GM19452 (cell line): ENCODE data around the gene CTSW.

ENCODE experiments used
- ATAC-seq: cut with Tn5 transposase; IDR thresholded peaks from one replicate; pipeline ENCODE4 v1.9.1; 2021; ENCODE audit not compliant: unreplicated experiment

CTSW gene

DNA sequence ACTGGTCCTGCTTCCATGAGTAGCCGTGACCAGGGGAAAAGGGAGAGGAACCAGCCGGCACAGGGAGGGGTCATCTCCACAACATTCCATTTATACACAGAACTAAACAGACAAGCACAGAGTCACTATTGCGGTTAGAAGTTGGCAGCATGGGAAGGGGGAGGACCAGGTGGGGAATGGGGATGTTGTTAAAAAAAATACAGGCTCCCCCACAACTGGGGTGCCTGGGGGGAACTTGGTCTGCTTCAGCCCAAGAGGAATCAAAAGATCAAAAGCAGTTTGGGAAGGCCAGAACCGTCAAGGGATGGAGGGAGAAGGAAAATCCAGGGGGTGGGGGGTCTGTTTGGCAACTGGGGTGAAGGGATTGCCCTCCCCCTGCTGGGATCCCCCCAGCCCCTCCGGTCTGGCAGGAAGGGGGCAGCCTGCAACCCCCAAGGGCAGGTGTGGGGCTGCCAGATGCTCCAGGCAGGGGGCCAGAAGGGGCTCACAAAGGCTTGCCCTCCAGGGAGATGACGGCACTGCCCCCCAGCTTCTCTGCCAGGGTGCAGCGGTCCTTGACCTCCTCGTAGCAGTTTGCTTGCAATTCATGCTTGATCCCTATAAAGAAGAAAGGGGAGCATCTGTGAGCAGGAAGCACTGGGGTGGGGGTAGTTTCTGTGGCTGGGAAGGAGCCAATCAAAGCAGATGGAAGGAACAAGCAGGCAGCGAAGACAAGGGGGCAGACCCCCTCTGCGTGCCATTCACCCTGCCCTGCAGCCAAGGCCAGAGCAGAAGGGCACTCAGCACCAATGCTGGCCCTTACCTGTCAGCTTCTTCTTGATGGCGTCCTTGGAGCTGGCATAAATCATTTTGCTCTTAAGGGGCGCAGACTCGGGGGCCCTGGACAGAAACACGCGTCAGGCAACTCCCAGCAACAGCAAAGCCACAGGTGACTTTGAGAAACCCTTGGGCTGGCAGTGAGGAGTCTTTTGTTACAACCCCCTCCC lies 24.5 kb upstream of the CTSW start:
- ATAC-seq: no peak

- no peak for ATAC-seq
These were observed 23.7 kb upstream of the CTSW start for GRCh38 chr11:65855927-65856363.

GRCh38 chr11:65856689-65857499 lies 22.7 kb upstream of the CTSW start:
- peak; percentile 27 for ATAC-seq

DNA sequence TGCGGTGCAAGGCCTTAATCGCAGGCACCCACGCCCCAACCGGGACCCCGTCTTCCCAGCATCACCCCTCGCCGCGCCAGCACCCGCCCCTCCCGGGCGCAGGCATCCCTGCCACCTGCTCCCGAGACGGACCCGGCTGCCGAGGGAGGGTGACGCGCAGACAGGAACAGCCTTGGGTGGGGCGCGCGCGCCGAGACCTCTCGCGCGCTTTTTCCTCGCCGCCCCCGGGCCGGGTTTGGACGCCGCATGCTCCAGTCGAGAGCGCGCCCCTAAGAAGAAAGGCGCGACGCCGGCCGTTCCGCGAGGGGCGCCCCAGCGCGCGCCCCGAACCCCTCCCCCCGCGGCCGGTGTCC lies 22.2 kb upstream of the CTSW start:
- ATAC-seq: peak; percentile 0

DNA sequence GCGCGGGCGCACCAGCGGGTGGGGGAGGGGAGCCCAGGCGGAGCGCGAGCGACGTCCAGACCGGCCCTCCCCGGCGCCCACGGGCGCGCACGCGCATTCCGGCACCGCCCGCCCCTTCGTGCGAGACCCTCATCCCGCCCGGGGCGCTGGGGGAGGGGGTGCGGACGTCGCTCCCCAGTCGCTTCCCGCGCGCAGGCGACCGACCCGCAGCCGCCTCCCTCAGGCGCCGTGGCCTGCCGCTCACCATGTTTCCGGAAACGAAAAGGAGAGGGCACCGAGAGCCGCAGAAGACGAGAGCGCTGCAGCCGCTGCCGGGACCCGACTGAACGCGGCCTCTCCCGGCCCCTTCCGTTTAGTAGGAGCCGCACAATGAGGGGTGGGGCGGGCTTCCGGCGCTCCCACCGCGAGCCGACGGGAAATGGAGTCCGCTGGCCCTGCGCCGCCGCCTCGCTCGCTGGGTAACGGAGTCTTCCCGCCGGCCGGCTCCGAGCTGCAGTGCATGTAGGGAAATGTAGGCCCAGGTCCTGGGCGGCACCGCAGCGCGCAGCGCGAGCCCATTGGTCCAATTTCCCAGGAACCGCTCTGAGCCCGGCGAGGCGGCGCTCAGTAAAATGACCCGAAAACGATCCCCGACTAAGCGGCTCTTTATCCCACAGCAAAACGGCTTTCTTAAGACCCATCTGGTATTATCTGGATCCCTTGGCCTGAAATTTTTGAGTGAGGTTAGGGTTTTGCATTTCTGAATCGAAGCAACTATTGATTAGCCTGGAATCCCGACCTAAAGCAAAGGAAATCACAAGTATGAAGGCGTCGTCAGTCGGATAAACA lies 21.6 kb upstream of the CTSW start, which contains the start of gene CFL1:
TSS of gene CFL1 (minus strand) at position 328 of the 828 bp plus-strand sequence. CDS start at position 247, 81 bp downstream.
- peak; percentile 47 for ATAC-seq

DNA sequence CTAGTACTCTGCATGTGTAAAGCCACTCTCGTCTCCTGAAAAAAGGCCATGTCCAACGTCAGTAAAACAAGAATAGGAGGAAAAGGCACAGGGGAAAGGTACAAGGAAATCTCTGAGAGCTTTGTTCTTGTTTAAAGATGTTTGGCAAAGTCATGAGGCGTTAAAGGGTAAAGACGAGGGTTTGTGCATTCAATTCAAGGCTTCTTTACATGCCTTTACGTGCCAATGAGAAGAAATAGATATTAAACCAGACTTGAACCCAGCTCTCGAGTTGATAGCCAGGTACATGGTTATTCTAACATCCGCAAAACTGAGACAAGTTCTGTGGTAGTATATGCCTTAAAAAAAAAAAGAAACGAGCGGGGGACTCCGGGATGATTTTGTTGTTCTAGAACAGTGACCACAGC lies 21.0 kb upstream of the CTSW start:
- no peak for ATAC-seq

- ATAC-seq: peak; percentile 50
These were observed 20.4 kb upstream of the CTSW start for GRCh38 chr11:65859095-65859811.

GRCh38 chr11:65859812-65860277 lies 19.8 kb upstream of the CTSW start:
- no peak for ATAC-seq

DNA sequence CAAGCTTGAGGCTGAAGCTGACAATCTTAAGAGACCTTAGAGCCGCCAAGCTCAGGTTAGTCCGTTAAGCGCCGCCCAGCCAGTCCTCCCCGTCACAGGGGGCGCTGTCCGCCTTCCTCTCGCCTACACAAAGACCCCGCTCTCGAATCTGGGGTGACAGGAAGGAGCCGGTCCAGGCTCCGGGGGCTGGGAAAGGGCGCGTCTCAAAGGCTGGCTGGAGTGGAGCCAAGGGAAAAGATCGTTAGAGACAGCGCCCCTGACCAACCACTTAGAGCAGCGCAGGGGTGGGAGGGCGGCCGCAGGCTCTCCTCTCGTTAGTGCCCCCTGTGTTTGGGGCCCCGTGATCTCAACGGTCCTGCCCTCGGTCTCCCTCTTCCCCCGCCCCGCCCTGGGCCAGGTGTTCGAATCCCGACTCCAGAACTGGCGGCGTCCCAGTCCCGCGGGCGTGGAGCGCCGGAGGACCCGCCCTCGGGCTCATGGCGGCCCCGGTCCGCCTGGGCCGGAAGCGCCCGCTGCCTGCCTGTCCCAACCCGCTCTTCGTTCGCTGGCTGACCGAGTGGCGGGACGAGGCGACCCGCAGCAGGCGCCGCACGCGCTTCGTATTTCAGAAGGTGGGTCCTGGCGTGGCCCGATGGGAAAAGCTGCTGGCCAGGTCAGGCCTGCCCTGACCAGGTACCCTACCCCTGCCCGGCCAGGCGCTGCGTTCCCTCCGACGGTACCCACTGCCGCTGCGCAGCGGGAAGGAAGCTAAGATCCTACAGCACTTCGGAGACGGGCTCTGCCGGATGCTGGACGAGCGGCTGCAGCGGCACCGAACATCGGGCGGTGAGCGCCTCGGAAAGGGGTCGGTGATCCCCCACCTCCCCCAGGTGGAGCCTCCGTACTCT lies 19.1 kb upstream of the CTSW start, which contains the start of gene MUS81:
TSS of gene MUS81 (plus strand) at position 156 of the 887 bp plus-strand sequence. CDS start at position 477, 321 bp downstream.
- peak; percentile 30 for ATAC-seq

DNA sequence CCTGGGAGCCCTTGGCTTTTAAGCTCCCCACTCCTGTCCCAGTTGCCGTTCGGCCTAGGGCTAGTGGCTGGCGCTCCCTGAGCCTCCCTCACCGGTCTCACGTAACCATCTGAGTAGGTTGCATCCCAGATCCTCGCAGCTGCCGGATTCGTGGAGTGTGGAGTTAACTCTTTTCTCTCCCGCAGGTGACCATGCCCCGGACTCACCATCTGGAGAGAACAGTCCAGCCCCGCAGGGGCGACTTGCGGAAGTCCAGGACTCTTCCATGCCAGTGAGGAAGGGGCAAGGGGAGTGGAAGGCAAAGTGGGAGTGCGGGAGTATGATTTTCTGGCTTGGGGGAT lies 18.5 kb upstream of the CTSW start:
- ATAC-seq: no peak

DNA sequence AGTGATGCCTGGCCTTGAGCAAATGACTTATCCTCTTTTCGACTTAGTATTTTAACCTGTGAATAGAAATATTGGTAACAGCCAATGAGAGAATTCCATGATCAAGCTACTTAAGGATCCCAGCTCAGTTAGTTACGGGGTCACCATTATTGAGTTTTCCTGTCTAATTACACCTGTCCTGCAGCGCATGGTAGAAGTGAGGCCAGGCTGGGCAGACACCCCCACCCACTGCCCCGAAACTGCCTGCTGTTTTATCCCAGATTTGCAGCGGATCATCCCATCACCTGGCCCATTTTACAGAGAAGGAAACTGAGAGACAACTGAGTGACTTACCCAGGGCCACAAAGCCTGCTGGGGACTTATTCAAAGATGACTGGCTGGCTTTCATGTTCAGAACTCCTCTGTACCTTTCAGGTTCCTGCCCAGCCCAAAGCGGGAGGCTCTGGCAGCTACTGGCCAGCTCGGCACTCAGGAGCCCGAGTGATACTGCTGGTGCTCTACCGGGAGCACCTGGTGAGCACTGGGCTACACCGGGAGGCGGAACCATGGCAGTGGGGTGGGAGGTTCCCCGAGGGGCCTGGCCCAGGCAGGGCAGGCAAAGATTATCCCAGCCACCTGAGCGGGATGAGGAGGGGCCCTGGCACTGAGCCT lies 18.0 kb upstream of the CTSW start:
- ATAC-seq: no peak

- ATAC-seq: no peak
These were observed 17.4 kb upstream of the CTSW start for GRCh38 chr11:65862191-65862735.

DNA sequence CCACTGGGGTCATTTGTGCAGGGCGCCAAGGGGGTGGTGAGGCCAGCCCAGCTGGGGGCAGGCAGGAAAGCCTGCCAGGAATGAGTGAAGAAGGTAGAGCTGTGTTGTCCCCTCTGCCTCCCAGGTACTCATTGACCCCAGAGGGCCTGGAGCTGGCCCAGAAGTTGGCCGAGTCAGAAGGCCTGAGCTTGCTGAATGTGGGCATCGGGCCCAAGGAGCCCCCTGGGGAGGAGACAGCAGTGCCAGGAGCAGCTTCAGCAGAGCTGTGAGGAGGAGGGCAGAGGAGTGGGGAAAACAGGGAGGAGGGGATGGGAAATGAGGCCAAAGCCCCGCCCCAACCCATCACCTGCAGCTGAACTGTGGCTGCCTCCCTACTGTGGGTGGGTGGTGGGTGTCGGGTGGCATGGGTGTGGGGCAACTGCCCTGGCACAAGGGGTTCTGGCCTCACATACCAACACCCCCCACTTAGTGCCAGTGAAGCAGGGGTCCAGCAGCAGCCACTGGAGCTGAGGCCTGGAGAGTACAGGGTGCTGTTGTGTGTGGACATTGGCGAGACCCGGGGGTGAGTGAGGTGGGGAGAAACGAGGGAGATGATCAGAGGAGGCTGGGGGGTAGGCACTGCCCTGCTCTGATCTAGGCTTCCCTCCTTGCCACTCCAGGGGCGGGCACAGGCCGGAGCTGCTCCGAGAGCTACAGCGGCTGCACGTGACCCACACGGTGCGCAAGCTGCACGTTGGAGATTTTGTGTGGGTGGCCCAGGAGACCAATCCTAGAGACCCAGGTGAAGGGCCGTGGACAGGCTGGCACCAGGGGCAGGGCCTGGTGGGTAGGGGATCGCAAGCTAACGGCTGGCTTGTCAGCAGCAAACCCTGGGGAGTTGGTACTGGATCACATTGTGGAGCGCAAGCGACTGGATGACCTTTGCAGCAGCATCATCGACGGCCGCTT lies 16.4 kb upstream of the CTSW start:
- no peak for ATAC-seq

- no peak for ATAC-seq
These were observed 15.5 kb upstream of the CTSW start for GRCh38 chr11:65863889-65864705.

GRCh38 chr11:65864706-65865471 lies 14.7 kb upstream of the CTSW start:
- ATAC-seq: no peak
